Karpas-422 (cell line): ENCODE measurements around the gene LRP4. TPM values are rescaled to one million over a fixed set of nuclear protein-coding genes. Genes with fewer than 3 reads are reported as not detected.

Source experiments
- DNase-seq: peaks from one replicate; pipeline ENCODE4 v3.0.0-alpha.2; 2015
- H2AFZ ChIP-seq: fragments of 200-600 bp; sonication (generic); 2 replicates; pipeline ENCODE4 v1.6.1; 2014; ENCODE audit warnings: antibody characterized with exemption, low read length, mixed read lengths
- H3K27ac ChIP-seq: fragments of 200-600 bp; sonication (generic); 2 replicates; pipeline ENCODE4 v1.5.1; 2014; ENCODE audit warnings: mild to moderate bottlenecking, low read length, moderate library complexity
- H3K27me3 ChIP-seq: fragments of 200-600 bp; sonication (generic); 2 replicates; pipeline ENCODE4 v1.6.1; 2014; ENCODE audit warnings: low read length, mixed read lengths
- H3K36me3 ChIP-seq: fragments of 200-600 bp; sonication (generic); 2 replicates; pipeline ENCODE4 v1.6.1; 2014; ENCODE audit warnings: low read length, mixed read lengths; ENCODE audit not compliant: insufficient read depth
- H3K4me1 ChIP-seq: fragments of 200-600 bp; sonication (generic); 2 replicates; pipeline ENCODE4 v1.6.1; 2014; ENCODE audit warnings: mild to moderate bottlenecking, low read length, mixed read lengths
- H3K4me2 ChIP-seq: fragments of 200-600 bp; sonication (generic); 2 replicates; pipeline ENCODE4 v1.6.1; 2014; ENCODE audit warnings: low read length, low read depth, mild to moderate bottlenecking; ENCODE audit not compliant: poor library complexity, severe bottlenecking
- H3K4me3 ChIP-seq: fragments of 200-600 bp; sonication (generic); 2 replicates; pipeline ENCODE4 v1.5.1; 2014; ENCODE audit warnings: mild to moderate bottlenecking, antibody characterized with exemption, low read length, mixed read lengths
- H3K79me2 ChIP-seq: fragments of 200-600 bp; sonication (generic); 2 replicates; pipeline ENCODE4 v1.6.1; 2014; ENCODE audit warnings: mild to moderate bottlenecking, low read length, mixed read lengths
- H3K9ac ChIP-seq: fragments of 200-600 bp; sonication (generic); 2 replicates; pipeline ENCODE4 v1.6.0; 2014; ENCODE audit warnings: low read length
- H3K9me2 ChIP-seq: fragments of 200-600 bp; sonication (generic), shearing (Covaris generic); replicated peaks from 2 replicates; pipeline ENCODE4 v1.6.0; 2014; ENCODE audit warnings: mild to moderate bottlenecking, low read length, moderate library complexity; ENCODE audit not compliant: insufficient read depth
- H3K9me3 ChIP-seq: fragments of 300-700, 200-600 bp; sonication (generic); 2 replicates; pipeline ENCODE4 v1.6.1; 2014; ENCODE audit warnings: low read length, mixed read lengths
- H4K20me1 ChIP-seq: fragments of 200-600 bp; sonication (generic); 2 replicates; pipeline ENCODE4 v1.6.1; 2014; ENCODE audit warnings: mild to moderate bottlenecking, antibody characterized with exemption, low read length, low read depth; ENCODE audit not compliant: insufficient read depth
- total RNA-seq: library from RNA; depleted of rRNA; stranded (reverse); fragments of >200 nt; shearing (Covaris generic); gene quantifications from 2 replicates; pipeline ENCODE4 v1.2.3, GENCODE V29; 2014; ENCODE audit warnings: low replicate concordance

The LRP4 gene
- total RNA-seq, 1 experiment from 2014 or later: 2.6 TPM

DNA sequence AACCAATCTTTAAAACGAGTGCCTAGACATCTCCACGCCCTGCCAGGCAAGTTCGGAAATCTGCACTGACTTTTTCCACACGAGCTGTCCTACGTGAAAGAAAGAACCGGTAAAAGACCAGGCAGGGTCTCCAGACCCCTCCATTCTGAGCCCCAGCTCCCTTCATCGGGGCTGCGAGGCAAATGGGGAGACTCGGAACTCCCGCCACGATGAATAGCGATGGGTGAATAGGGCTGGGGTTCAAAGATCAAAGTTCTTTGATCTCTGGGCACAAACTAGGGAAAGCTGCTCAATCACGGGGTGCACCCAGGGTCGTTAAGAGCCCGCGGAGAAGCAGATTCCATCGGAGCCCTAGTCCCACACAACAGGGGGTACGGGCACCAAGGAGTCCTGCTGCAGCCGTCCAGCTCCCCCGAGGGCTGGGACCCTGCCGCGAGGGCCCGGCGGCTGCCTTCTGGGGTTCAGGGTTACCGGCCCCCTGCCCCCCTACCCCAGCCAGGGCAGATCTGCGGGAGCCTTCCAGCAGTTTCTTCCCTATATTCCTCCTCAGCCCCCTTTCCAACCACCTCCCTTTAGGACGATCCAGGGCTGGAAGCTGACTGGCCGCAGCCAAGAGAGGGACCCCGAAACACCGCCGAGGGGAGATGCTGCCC is 1.1 kb downstream of the LRP4 start:
- H3K4me1 ChIP-seq: peaks cover 59% of the 10 kb centered on the region
- no peaks in the 10 kb centered on the region for H3K27me3 ChIP-seq
- no peak for DNase-seq
- H3K27ac ChIP-seq: no peak overlapping the region
- H3K4me3 ChIP-seq: peak overlapping the region; percentile 68
- 0 out of 2 replicates have a peak overlapping the region, but pooled peaks have one; percentile 46 for H2AFZ ChIP-seq
- peak overlapping the region; percentile 21; the same call in 1 of the 2 replicates for H3K9ac ChIP-seq
- no peaks in the 10 kb centered on the region for H3K79me2 ChIP-seq
- H4K20me1 ChIP-seq: 0 out of 2 replicates have a peak, but pooled peaks cover 3% of the 10 kb centered on the region
- no peaks in the 10 kb centered on the region for H3K36me3 ChIP-seq
- peak overlapping the region; percentile 53 for H3K4me2 ChIP-seq
- no peaks in the 10 kb centered on the region for H3K9me2 ChIP-seq
- no peaks in the 10 kb centered on the region for H3K9me3 ChIP-seq

DNA sequence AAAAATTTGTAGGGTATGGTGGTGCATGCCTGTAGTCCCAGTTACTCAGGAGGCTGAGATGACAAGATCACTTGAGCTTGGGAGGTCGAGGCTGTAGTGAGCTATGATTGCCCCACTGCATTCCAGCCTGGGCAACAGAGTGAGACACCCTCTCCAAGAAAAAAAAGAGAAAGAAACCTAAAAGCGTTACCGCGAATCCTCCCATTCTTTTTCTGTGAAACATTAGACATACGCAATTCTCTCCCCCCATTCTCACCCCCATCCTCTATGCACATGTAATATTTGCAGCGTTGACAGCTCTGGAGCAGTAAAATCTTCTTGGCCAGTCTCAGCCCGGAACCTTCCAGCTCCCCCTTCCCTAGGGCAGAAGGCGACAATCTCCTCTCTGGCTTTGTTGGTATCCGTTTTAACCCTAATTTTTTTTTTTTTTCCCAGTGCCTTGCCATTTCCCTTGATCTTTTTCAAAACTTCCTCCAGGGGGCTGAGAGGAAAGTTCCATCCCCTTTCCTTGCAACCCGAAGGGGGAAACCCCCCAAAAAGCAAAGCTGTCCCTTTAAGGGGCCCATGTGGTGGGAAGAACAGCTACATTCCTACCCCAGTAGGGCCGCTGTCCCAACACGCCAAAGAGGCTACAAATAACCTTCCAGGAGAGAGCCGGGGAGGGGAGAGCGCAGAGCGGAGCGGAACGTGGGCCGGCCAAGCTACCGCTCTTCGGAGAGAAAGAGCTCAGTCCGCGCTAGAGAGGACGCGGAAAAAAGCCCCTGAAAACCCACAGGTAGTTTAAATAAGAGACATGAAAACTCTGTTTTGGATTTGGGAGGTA is 1.9 kb downstream of the LRP4 start:
- DNase-seq: no peak
- peak overlapping the region; percentile 46; the same call in 1 of the 2 replicates for H2AFZ ChIP-seq
- H3K9me3 ChIP-seq: no peaks in the 10 kb centered on the region
- H3K79me2 ChIP-seq: no peaks in the 10 kb centered on the region
- H3K4me2 ChIP-seq: peak overlapping the region; percentile 53
- peaks cover 59% of the 10 kb centered on the region for H3K4me1 ChIP-seq
- peak overlapping the region; percentile 21; the same call in 1 of the 2 replicates for H3K9ac ChIP-seq
- H3K36me3 ChIP-seq: no peaks in the 10 kb centered on the region
- peak overlapping the region; percentile 68 for H3K4me3 ChIP-seq
- no peaks in the 10 kb centered on the region for H3K27me3 ChIP-seq
- H4K20me1 ChIP-seq: 0 out of 2 replicates have a peak, but pooled peaks cover 3% of the 10 kb centered on the region
- no peaks in the 10 kb centered on the region for H3K9me2 ChIP-seq
- no peak overlapping the region for H3K27ac ChIP-seq

- no peak overlapping the region for H3K27ac ChIP-seq
- no peaks in the 10 kb centered on the region for H3K9me2 ChIP-seq
- H3K36me3 ChIP-seq: no peaks in the 10 kb centered on the region
- H3K4me2 ChIP-seq: no peak overlapping the region
- H2AFZ ChIP-seq: no peak overlapping the region
- H3K27me3 ChIP-seq: no peaks in the 10 kb centered on the region
- no peaks in the 10 kb centered on the region for H3K9me3 ChIP-seq
- no peaks in the 10 kb centered on the region for H3K79me2 ChIP-seq
- DNase-seq: no peak
- 0 out of 2 replicates have a peak, but pooled peaks cover 3% of the 10 kb centered on the region for H4K20me1 ChIP-seq
- H3K4me1 ChIP-seq: peaks cover 57% of the 10 kb centered on the region
- H3K9ac ChIP-seq: no peak overlapping the region
- H3K4me3 ChIP-seq: no peak overlapping the region
These were observed 3.4 kb downstream of the LRP4 start for GRCh38 chr11:46914910-46915309.

- H3K9ac ChIP-seq: no peak overlapping the region
- H2AFZ ChIP-seq: no peak overlapping the region
- H3K9me2 ChIP-seq: no peaks in the 10 kb centered on the region
- H3K27ac ChIP-seq: no peak overlapping the region
- H3K4me2 ChIP-seq: no peak overlapping the region
- DNase-seq: no peak
- peaks cover 52% of the 10 kb centered on the region for H3K4me1 ChIP-seq
- 0 out of 2 replicates have a peak, but pooled peaks cover 3% of the 10 kb centered on the region for H4K20me1 ChIP-seq
- no peaks in the 10 kb centered on the region for H3K79me2 ChIP-seq
- H3K4me3 ChIP-seq: no peak overlapping the region
- H3K27me3 ChIP-seq: no peaks in the 10 kb centered on the region
- no peaks in the 10 kb centered on the region for H3K36me3 ChIP-seq
- H3K9me3 ChIP-seq: no peaks in the 10 kb centered on the region
These were observed 4.0 kb downstream of the LRP4 start for GRCh38 chr11:46914363-46914762.

DNA sequence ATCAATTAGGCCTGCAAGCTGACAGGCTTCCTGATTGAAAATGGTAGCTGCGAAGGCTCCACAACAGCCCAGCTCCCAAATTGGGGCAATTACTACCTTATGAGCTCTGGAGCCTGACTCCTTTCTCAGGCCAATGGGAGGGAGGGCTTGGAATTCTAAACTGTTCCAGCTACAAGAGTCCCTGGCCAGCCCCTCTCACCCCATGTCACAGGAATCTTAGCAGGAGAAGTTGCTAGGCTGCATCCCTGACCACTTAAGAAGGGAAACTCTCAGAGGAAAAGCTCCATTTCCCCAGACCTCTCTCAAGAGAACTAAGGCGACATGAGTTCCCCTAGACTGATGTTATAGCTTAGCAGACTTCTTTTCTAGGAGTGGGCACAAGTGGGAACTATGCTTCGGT is 4.9 kb downstream of the LRP4 start:
- no peaks in the 10 kb centered on the region for H3K27me3 ChIP-seq
- H3K4me1 ChIP-seq: peaks cover 44% of the 10 kb centered on the region
- H3K9me3 ChIP-seq: no peaks in the 10 kb centered on the region
- DNase-seq: no peak
- no peaks in the 10 kb centered on the region for H3K9me2 ChIP-seq
- 0 out of 2 replicates have a peak, but pooled peaks cover 3% of the 10 kb centered on the region for H4K20me1 ChIP-seq
- no peaks in the 10 kb centered on the region for H3K79me2 ChIP-seq
- no peak overlapping the region for H3K4me2 ChIP-seq
- H3K27ac ChIP-seq: no peak overlapping the region
- no peak overlapping the region for H3K9ac ChIP-seq
- H3K4me3 ChIP-seq: no peak overlapping the region
- H2AFZ ChIP-seq: no peak overlapping the region
- H3K36me3 ChIP-seq: no peaks in the 10 kb centered on the region

DNA sequence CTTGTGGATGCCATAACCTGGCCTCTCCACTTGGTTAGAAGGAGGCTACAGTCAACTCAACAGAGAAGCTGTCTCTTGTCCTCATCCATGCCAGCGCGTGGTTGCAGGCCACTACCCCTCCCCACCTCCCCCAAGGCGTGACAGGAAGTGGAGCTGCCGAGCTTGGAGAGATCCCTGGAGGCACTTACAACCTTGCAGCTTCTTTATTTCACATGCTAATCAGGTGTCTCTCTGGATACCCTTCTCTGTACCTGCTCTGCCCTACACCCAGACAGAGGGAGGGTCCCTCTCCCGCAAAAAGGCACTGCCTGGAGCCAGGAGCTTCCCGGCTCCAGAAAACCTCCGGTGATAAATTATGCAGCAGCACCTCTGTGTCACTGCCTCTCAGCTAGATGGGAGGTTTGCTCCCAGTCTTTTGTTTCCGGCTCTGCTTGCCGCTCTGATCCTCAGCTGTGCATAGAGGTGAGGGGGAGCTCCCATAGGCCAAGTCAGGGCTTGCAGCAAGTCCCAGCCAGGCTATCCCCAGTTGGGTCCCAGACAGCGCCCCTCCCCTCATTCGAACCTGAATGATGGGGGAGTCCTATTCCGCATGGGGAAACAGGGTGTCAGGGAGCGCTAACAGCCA is 5.7 kb downstream of the LRP4 start:
- no peaks in the 10 kb centered on the region for H3K9me3 ChIP-seq
- H3K4me3 ChIP-seq: no peak overlapping the region
- 0 out of 2 replicates have a peak, but pooled peaks cover 3% of the 10 kb centered on the region for H4K20me1 ChIP-seq
- H3K27me3 ChIP-seq: no peaks in the 10 kb centered on the region
- no peaks in the 10 kb centered on the region for H3K9me2 ChIP-seq
- peak; percentile 59 for DNase-seq
- no peak overlapping the region for H3K27ac ChIP-seq
- H3K4me1 ChIP-seq: peaks cover 40% of the 10 kb centered on the region
- H3K4me2 ChIP-seq: peak overlapping the region; percentile 19
- H3K36me3 ChIP-seq: no peaks in the 10 kb centered on the region
- H2AFZ ChIP-seq: no peak overlapping the region
- H3K9ac ChIP-seq: no peak overlapping the region
- no peaks in the 10 kb centered on the region for H3K79me2 ChIP-seq

- H2AFZ ChIP-seq: no peak overlapping the region
- DNase-seq: no peak
- no peaks in the 10 kb centered on the region for H3K27me3 ChIP-seq
- H3K9ac ChIP-seq: no peak overlapping the region
- peaks cover 16% of the 10 kb centered on the region for H3K4me1 ChIP-seq
- no peaks in the 10 kb centered on the region for H3K9me3 ChIP-seq
- no peak overlapping the region for H3K27ac ChIP-seq
- no peaks in the 10 kb centered on the region for H3K79me2 ChIP-seq
- H3K36me3 ChIP-seq: no peaks in the 10 kb centered on the region
- no peaks in the 10 kb centered on the region for H4K20me1 ChIP-seq
- no peak overlapping the region for H3K4me2 ChIP-seq
- H3K9me2 ChIP-seq: no peaks in the 10 kb centered on the region
- H3K4me3 ChIP-seq: no peak overlapping the region
These were observed 10.7 kb downstream of the LRP4 start for GRCh38 chr11:46907606-46908005.

- no peaks in the 10 kb centered on the region for H4K20me1 ChIP-seq
- no peaks in the 10 kb centered on the region for H3K27me3 ChIP-seq
- no peaks in the 10 kb centered on the region for H3K9me2 ChIP-seq
- peaks cover 13% of the 10 kb centered on the region for H3K4me1 ChIP-seq
- H3K9ac ChIP-seq: no peak overlapping the region
- H3K4me2 ChIP-seq: no peak overlapping the region
- no peak overlapping the region for H3K4me3 ChIP-seq
- DNase-seq: no peak
- H3K36me3 ChIP-seq: no peaks in the 10 kb centered on the region
- H3K9me3 ChIP-seq: no peaks in the 10 kb centered on the region
- H2AFZ ChIP-seq: peak overlapping the region; percentile 8; the same call in 1 of the 2 replicates
- no peak overlapping the region for H3K27ac ChIP-seq
- no peaks in the 10 kb centered on the region for H3K79me2 ChIP-seq
These were observed 11.7 kb downstream of the LRP4 start for GRCh38 chr11:46906609-46907041.
